H1 (cell line): ENCODE data around the gene AGBL4. TPM values are rescaled to one million over a fixed set of nuclear protein-coding genes. Genes with fewer than 3 reads are reported as not detected.

Experiments used
- CTCF ChIA-PET: fragments of 300-600 bp; sonication (Branson Sonifier 250); formaldehyde crosslinking; loops from one replicate; lab custom pipeline; 2021; ENCODE audit not compliant: partially characterized antibody; lab: Charles Lee
- POLR2A ChIA-PET: fragments of 300-600 bp; sonication (Branson Sonifier 250); formaldehyde crosslinking; loops from one replicate; lab custom pipeline; 2021; ENCODE audit warnings: inconsistent platforms; ENCODE audit not compliant: partially characterized antibody; lab: Charles Lee
- DNase-seq, 2 experiments: peaks; one replicate each; pipeline versions ENCODE4 v3.0.0 to v3.0.0-alpha.2; 2010 to 2022; ENCODE audit warnings: low spot score in 2 of 2, low read depth in 1 of 2, mixed read lengths in 1 of 2
- FAIRE-seq: peaks from 2 replicates; lab custom pipeline; 2011; peaks lifted over from hg19 to GRCh38; lab: Jason Lieb, UNC
- H2AFZ ChIP-seq: 2 replicates; pipeline ENCODE4 v1.8.1; 2012; ENCODE audit warnings: low read length, inconsistent platforms
- H2AK5ac ChIP-seq: 2 replicates; pipeline ENCODE4 v1.6.1; 2013; ENCODE audit warnings: low read depth, low read length
- H2BK120ac ChIP-seq: replicated peaks from 2 replicates; pipeline ENCODE3; 2013; ENCODE audit warnings: low read depth, low read length, inconsistent platforms
- H2BK12ac ChIP-seq: 2 replicates; pipeline ENCODE4 v1.6.1; 2013; ENCODE audit warnings: low read depth, low read length
- H2BK15ac ChIP-seq: 2 replicates; pipeline ENCODE4 v1.6.1; 2013; ENCODE audit warnings: low read length
- H2BK20ac ChIP-seq: 2 replicates; pipeline ENCODE4 v1.6.1; 2013; ENCODE audit warnings: low read length
- H2BK5ac ChIP-seq: 2 replicates; pipeline ENCODE4 v1.6.1; 2013; ENCODE audit warnings: low read depth, low read length
- H3K14ac ChIP-seq: 2 replicates; pipeline ENCODE4 v1.6.1; 2013; ENCODE audit warnings: inconsistent platforms; ENCODE audit not compliant: insufficient read length
- H3K18ac ChIP-seq: 2 replicates; pipeline ENCODE4 v1.6.1; 2013; ENCODE audit warnings: low read length; ENCODE audit errors: extremely low read depth
- H3K23ac ChIP-seq: 2 replicates; pipeline ENCODE4 v1.6.1; 2013; ENCODE audit warnings: inconsistent platforms; ENCODE audit not compliant: insufficient read length
- H3K23me2 ChIP-seq: 2 replicates; pipeline ENCODE4 v1.6.1; 2013; ENCODE audit warnings: low read depth, low read length
- H3K27ac ChIP-seq: 2 replicates; pipeline ENCODE4 v1.6.1; 2011; ENCODE audit warnings: low read depth, low read length, inconsistent platforms
- H3K27me3 ChIP-seq, 4 experiments: replicated peaks in 1 of 4; 1 replicate in 1 of 4; 2 replicates in 3 of 4; pipeline versions ENCODE4 v1.6.1 to v1.8.1; 2011 to 2013; ENCODE audit warnings: low read length in 3 of 4, mild to moderate bottlenecking in 3 of 4, inconsistent platforms in 2 of 4, mixed read lengths in 2 of 4, moderate library complexity in 1 of 4; ENCODE audit not compliant: control insufficient read depth in 3 of 4, insufficient read depth in 3 of 4; ENCODE audit errors: extremely low read depth in 1 of 4
- H3K36me3 ChIP-seq, 4 experiments: 2 replicates each; pipeline versions ENCODE4 v1.6.1 to v1.8.1; 2011 to 2013; ENCODE audit warnings: mild to moderate bottlenecking in 4 of 4, low read length in 3 of 4, moderate library complexity in 2 of 4, control low read depth in 1 of 4, inconsistent platforms in 1 of 4; ENCODE audit not compliant: insufficient read depth in 4 of 4, control insufficient read depth in 2 of 4
- H3K4ac ChIP-seq: replicated peaks from 2 replicates; pipeline ENCODE3; 2013; ENCODE audit warnings: low read length, low read depth, mixed read lengths, inconsistent platforms; ENCODE audit not compliant: insufficient read length
- H3K4me1 ChIP-seq, 4 experiments: replicated peaks in 1 of 4; 1 replicate in 1 of 4; 2 replicates in 3 of 4; pipeline versions ENCODE4 v1.6.1 to v1.8.1; 2011 to 2013; ENCODE audit warnings: low read length in 3 of 4, inconsistent platforms in 2 of 4, mixed read lengths in 1 of 4; ENCODE audit not compliant: insufficient read depth in 4 of 4, control insufficient read depth in 3 of 4
- H3K4me2 ChIP-seq, 2 experiments: 2 replicates each; pipeline versions ENCODE4 v1.6.1 to v1.8.1; 2011 to 2013; ENCODE audit warnings: low read depth in 2 of 2, low read length in 2 of 2, control low read depth in 1 of 2, inconsistent platforms in 1 of 2, mild to moderate bottlenecking in 1 of 2; ENCODE audit not compliant: insufficient read depth in 1 of 2
- H3K4me3 ChIP-seq, 4 experiments: fragments of 200-600, 300-600 bp in 1 of 4; sonication (generic), shearing (Covaris generic), sonication (Bioruptor Twin) in 1 of 4; 2 replicates each; pipeline versions ENCODE4 v1.5.1 to v1.8.1; 2011 to 2016; ENCODE audit warnings: low read length in 4 of 4, low read depth in 3 of 4, control low read depth in 2 of 4, inconsistent platforms in 2 of 4, mild to moderate bottlenecking in 2 of 4, mixed read lengths in 1 of 4, moderate library complexity in 1 of 4; ENCODE audit not compliant: insufficient read depth in 2 of 4; ENCODE audit errors: extremely low read depth in 1 of 4
- H3K56ac ChIP-seq: replicated peaks from 2 replicates; pipeline ENCODE3; 2013; ENCODE audit warnings: low read depth, mild to moderate bottlenecking, mixed read lengths, low read length, inconsistent platforms; ENCODE audit not compliant: insufficient read length
- H3K79me1 ChIP-seq: 2 replicates; pipeline ENCODE4 v1.6.1; 2013; ENCODE audit warnings: low read depth, low read length, control low read depth
- H3K79me2 ChIP-seq, 2 experiments: 2 replicates each; pipeline versions ENCODE4 v1.6.1 to v1.8.1; 2012 to 2013; ENCODE audit warnings: low read length in 2 of 2, mild to moderate bottlenecking in 2 of 2, inconsistent platforms in 1 of 2; ENCODE audit not compliant: insufficient read depth in 2 of 2, control insufficient read depth in 1 of 2
- H3K9ac ChIP-seq, 4 experiments: replicated peaks in 1 of 4; 1 replicate in 1 of 4; 2 replicates in 3 of 4; pipeline versions ENCODE4 v1.6.1 to v1.8.1; 2011 to 2013; ENCODE audit warnings: low read depth in 3 of 4, low read length in 3 of 4, control low read depth in 2 of 4, mild to moderate bottlenecking in 2 of 4, moderate library complexity in 2 of 4, inconsistent platforms in 1 of 4; ENCODE audit errors: extremely low read depth in 1 of 4
- H3K9me3 ChIP-seq, 2 experiments: 2 replicates each; pipeline versions ENCODE4 v1.6.1 to v1.8.1; 2012 to 2013; ENCODE audit warnings: mild to moderate bottlenecking in 2 of 2, moderate library complexity in 2 of 2, control low read depth in 1 of 2, inconsistent platforms in 1 of 2, low read depth in 1 of 2, low read length in 1 of 2, mixed read lengths in 1 of 2; ENCODE audit not compliant: insufficient read depth in 2 of 2
- H4K20me1 ChIP-seq, 2 experiments: replicated peaks in 1 of 2; 2 replicates each; pipeline versions ENCODE3 to v1.8.1; 2011 to 2013; ENCODE audit warnings: inconsistent platforms in 2 of 2, low read length in 2 of 2, mild to moderate bottlenecking in 1 of 2; ENCODE audit not compliant: insufficient read depth in 2 of 2, control insufficient read depth in 1 of 2
- H4K5ac ChIP-seq: 2 replicates; pipeline ENCODE4 v1.6.1; 2013; ENCODE audit warnings: low read length, low read depth, mixed read lengths, inconsistent platforms; ENCODE audit not compliant: insufficient read length
- H4K8ac ChIP-seq: 2 replicates; pipeline ENCODE4 v1.8.0; 2013; ENCODE audit warnings: mild to moderate bottlenecking, moderate library complexity, low read length, inconsistent platforms; ENCODE audit not compliant: insufficient read depth; ENCODE audit errors: extremely low read depth
- H4K91ac ChIP-seq: replicated peaks from 2 replicates; pipeline ENCODE3; 2013; ENCODE audit warnings: low read length, mixed read lengths, inconsistent platforms; ENCODE audit not compliant: insufficient read length
- ATF3 ChIP-seq: IDR thresholded peaks from 2 replicates; pipeline ENCODE4 v1.6.1; 2011; ENCODE audit warnings: low read depth, mild to moderate bottlenecking, low read length; ENCODE audit not compliant: insufficient read depth
- CBX5 ChIP-seq: fragments of 300-800, 300-1000 bp; sonication (generic); IDR thresholded peaks from 2 replicates; pipeline ENCODE4 v1.7.1; 2016; ENCODE audit warnings: antibody characterized with exemption, low read length, low read depth
- EGR1 ChIP-seq: IDR thresholded peaks from 2 replicates; pipeline ENCODE4 v1.6.1; 2011; ENCODE audit warnings: low read depth, low read length, borderline replicate concordance
- EP300 ChIP-seq, 2 experiments: IDR thresholded peaks; 1 replicate in 1 of 2; 2 replicates in 1 of 2; pipeline ENCODE4 v1.6.1; 2011 to 2012; ENCODE audit warnings: low read depth in 2 of 2, low read length in 2 of 2, mild to moderate bottlenecking in 2 of 2, borderline replicate concordance in 1 of 2, inconsistent platforms in 1 of 2, moderate library complexity in 1 of 2
- KDM1A ChIP-seq: fragments of 200-600, 300-600 bp; sonication (generic); IDR thresholded peaks from 2 replicates; pipeline ENCODE4 v1.7.1; 2016; ENCODE audit warnings: mild to moderate bottlenecking, low read length, borderline replicate concordance
- KDM4A ChIP-seq: IDR thresholded peaks from one replicate; pipeline ENCODE4 v1.7.1; 2012; ENCODE audit warnings: low read depth, mild to moderate bottlenecking, moderate library complexity, low read length, inconsistent platforms; ENCODE audit not compliant: severe bottlenecking
- PHF8 ChIP-seq: fragments of 200-600 bp; sonication (generic); conservative IDR thresholded peaks from 2 replicates; pipeline ENCODE4 v1.7.1; 2012; ENCODE audit warnings: low read depth, mild to moderate bottlenecking, inconsistent platforms, low read length, moderate library complexity
- SAP30 ChIP-seq: fragments of 300-600 bp; sonication (generic); IDR thresholded peaks from 2 replicates; pipeline ENCODE4 v1.7.1; 2012; ENCODE audit warnings: low read length, moderate library complexity, mild to moderate bottlenecking, inconsistent platforms; ENCODE audit not compliant: insufficient read depth, insufficient replicate concordance
- TAF7 ChIP-seq: optimal IDR thresholded peaks from 2 replicates; pipeline ENCODE3; 2011; ENCODE audit warnings: low read depth, mild to moderate bottlenecking, inconsistent platforms, low read length, moderate library complexity, borderline replicate concordance
- ZNF274 ChIP-seq: IDR thresholded peaks from 2 replicates; pipeline ENCODE4 v1.7.0; 2012; ENCODE audit warnings: low read length, borderline replicate concordance; ENCODE audit errors: extremely low read depth
- WGBS, 2 experiments: shearing (Covaris generic) in 1 of 2; methylation state at CpG; one replicate each; pipeline versions ENCODE4 v1.1.6 to v1.1.7; 2013 to 2015; ENCODE audit warnings: low lambda C conversion rate in 2 of 2, mixed read lengths in 2 of 2, inconsistent platforms in 1 of 2, low coverage in 1 of 2, missing lambda C conversion rate in 1 of 2; ENCODE audit not compliant: insufficient replicate concordance in 2 of 2, insufficient coverage in 1 of 2, insufficient read length in 1 of 2; ENCODE audit errors: extremely low coverage in 1 of 2, missing lambda C conversion rate in 1 of 2; 5-methylcytosine and 5-hydroxymethylcytosine counted together
- polyA plus RNA-seq, 7 experiments: library from polyadenylated mRNA; depleted of rRNA in 3 of 7; stranded (reverse) in 5 of 7; unstranded in 2 of 7; fragments of >200 nt in 5 of 7; fragments of 200-250 nt in 2 of 7; gene quantifications; 1 replicate in 5 of 7; 2 replicates in 1 of 7; 4 replicates in 1 of 7; pipeline versions ENCODE4 v1.2.1 to v1.2.3, GENCODE V29; 2011 to 2013; ENCODE audit warnings: missing spikeins in 2 of 7, mixed read lengths in 2 of 7
- total RNA-seq: library from RNA; stranded (reverse); fragmentation: NEBNext Ultra II Directional; extraction: Animal tissue kit (Norgen Biotek cat#: 25700); gene quantifications from 2 replicates; pipeline ENCODE4 v1.2.1, GENCODE V29; 2021

AGBL4 gene
- total and polyA plus RNA-seq, 2 of the 8 experiments (the other 6 are each of a cell fraction or from before 2014, with no cell fraction given), result 0.41 to 0.45 TPM

GRCh38 chr1:48831120-48831978 lies 1192.4 kb downstream of the AGBL4 start:
- Histone ChIP-seq H3K23ac (no peak overlapping the region), H2BK5ac (no peak overlapping the region), H3K14ac (no peak overlapping the region), H4K5ac (no peak overlapping the region), H3K56ac (no peak overlapping the region), H3K27ac (no peak overlapping the region), H3K79me1 (no peaks in the 10 kb centered on the region), H4K8ac (no peak overlapping the region), H2AFZ (no peak overlapping the region), H4K20me1 (no peaks in the 10 kb centered on the region), H3K4me1 (no peaks in the 10 kb centered on the region), H3K27me3 (no peaks in the 10 kb centered on the region), H4K91ac (no peak overlapping the region), H3K4me3 (no peak overlapping the region), H3K79me2 (no peaks in the 10 kb centered on the region), H3K4ac (no peak overlapping the region), H3K18ac (no peak overlapping the region), H2AK5ac (no peak overlapping the region), H3K23me2 (no peaks in the 10 kb centered on the region), H2BK15ac (no peak overlapping the region), H3K9ac (no peak overlapping the region), H2BK12ac (no peak overlapping the region), H2BK20ac (no peak overlapping the region), H3K9me3 (no peaks in the 10 kb centered on the region), H3K36me3 (no peaks in the 10 kb centered on the region), H3K4me2 (no peak overlapping the region), H2BK120ac (no peak overlapping the region)
- TF ChIP-seq PHF8 (no peak), SAP30 (no peak), EP300 (IDR thresholded peaks at IDR 0.05; ENCODE audit: borderline replicate concordance in 1 of 2, low read depth in 2 of 2, low read length in 2 of 2) (no peak), EGR1 (no peak), KDM4A (no peak), ZNF274 (no peak), CBX5 (no peak), KDM1A (no peak), ATF3 (no peak), TAF7 (no peak)
- 90% methylated on average over 4 of the region's 4 CpGs; no CpG with 5 or more reads in 1 of the 2 experiments for WGBS, 2 experiments
- ChIA-PET POLR2A (no interaction called here), CTCF (interaction anchor here (0.9 to 1.3 kb wide), 2 partner anchors 14 to 39 kb away, joined by 3 read pairs; no protein-coding TSS in a partner anchor)
- no peak for DNase-seq
- no peak for FAIRE-seq
